ENCODE measurements around the gene ENTPD5.

GRCh38 chr14:73935666-73936065, 83.4 kb downstream of the ENTPD5 start:
- TF ChIP-seq CTCF (IDR thresholded peaks at IDR 0.05) (peak in 2 of 5 experiments; percentile 12 to 13), POLR2A (IDR thresholded peaks at IDR 0.05) (no peak), EP300 (IDR thresholded peaks at IDR 0.05) (no peak)
